Colonic mucosa (tissue), 4 donors: ENCODE data around the gene ARHGAP15. TPM values are rescaled to one million over a fixed set of nuclear protein-coding genes. Genes with fewer than 3 reads are reported as not detected.
A peak's percentile ranks its signal among the peaks of the same experiment; 100 is the strongest.

Source experiments
- DNase-seq: peaks from one replicate; pipeline ENCODE4 v3.0.0-alpha.2; 2020
- H3K27ac ChIP-seq: fragments of 200-600 bp; one replicate; pipeline ENCODE4 v1.8.0; 2021
- H3K27me3 ChIP-seq: fragments of 200-600 bp; one replicate; pipeline ENCODE4 v1.8.0; 2021
- H3K36me3 ChIP-seq: fragments of 200-600 bp; one replicate; pipeline ENCODE4 v1.8.0; 2021
- H3K4me1 ChIP-seq: fragments of 200-600 bp; one replicate; pipeline ENCODE4 v1.8.0; 2021; ENCODE audit warnings: mild to moderate bottlenecking
- H3K4me3 ChIP-seq: fragments of 200-600 bp; one replicate; pipeline ENCODE4 v1.8.0; 2021
- H3K9ac ChIP-seq, 2 donors: one replicate each; pipeline ENCODE4 v1.7.0; 2013; ENCODE audit warnings: control low read depth in 2 of 2, low read depth in 2 of 2, low read length in 2 of 2
- H3K9me3 ChIP-seq: fragments of 200-600 bp; one replicate; pipeline ENCODE4 v1.8.0; 2021
- CTCF ChIP-seq: fragments of 200-600 bp; IDR thresholded peaks from one replicate; pipeline ENCODE4 v1.8.0; 2022; ENCODE audit warnings: antibody characterized with exemption, mild to moderate bottlenecking
- intact Hi-C: fragments of 100-400 bp; cut with DNase I; formaldehyde crosslinking; loops from one replicate; pipeline ENCODE4 v1.14.1; 2022
- total RNA-seq, 2 donors: library from RNA; stranded (reverse); fragmentation: NEBNext Ultra II Directional in 1 of 2; extraction: Animal tissue kit (Norgen Biotek cat#: 25700) in 1 of 2; gene quantifications; one replicate each; pipeline ENCODE4 v1.2.1, GENCODE V29; 2021
- donor health status: healthy.
- donor health status: DM: no; HTN: no; CAD: no.
- donor health status: DM: no; HTN: no; CAD: no.

Gene ARHGAP15
- total RNA-seq, 2 donors from 2014 or later, result 1.6 to 3.7 TPM

- Histone ChIP-seq H3K27me3 (no peaks in the 10 kb centered on the region), H3K4me3 (no peak overlapping the region), H3K36me3 (no peaks in the 10 kb centered on the region), H3K4me1 (no peaks in the 10 kb centered on the region), H3K9me3 (no peaks in the 10 kb centered on the region), H3K27ac (no peak overlapping the region), H3K9ac (no peak overlapping the region)
- no peak for TF ChIP-seq CTCF
- intact Hi-C loops, result no loop called here
- no peak for DNase-seq
Observed at GRCh38 chr2:143505542-143505941, 376.3 kb downstream of the ARHGAP15 start.

GRCh38 chr2:143513081-143513480 is 383.9 kb downstream of the ARHGAP15 start:
- DNase-seq, result no peak
- Histone ChIP-seq H3K9me3 (no peaks in the 10 kb centered on the region), H3K27me3 (no peaks in the 10 kb centered on the region), H3K36me3 (no peaks in the 10 kb centered on the region), H3K4me1 (no peaks in the 10 kb centered on the region), H3K27ac (no peak overlapping the region), H3K9ac (no peak overlapping the region), H3K4me3 (no peak overlapping the region)
- intact Hi-C loops, result no loop called here
- peak; percentile 36 for TF ChIP-seq CTCF

GRCh38 chr2:143514413-143514812 is 385.2 kb downstream of the ARHGAP15 start:
- no peak overlapping the region for H3K27ac ChIP-seq
- no peaks in the 10 kb centered on the region for H3K4me1 ChIP-seq
- H3K36me3 ChIP-seq, result no peaks in the 10 kb centered on the region
- H3K27me3 ChIP-seq, result no peaks in the 10 kb centered on the region
- no peak for TF ChIP-seq CTCF
- DNase-seq, result no peak
- intact Hi-C loops, result no loop called here
- no peak overlapping the region for H3K9ac ChIP-seq
- no peaks in the 10 kb centered on the region for H3K9me3 ChIP-seq
- no peak overlapping the region for H3K4me3 ChIP-seq

GRCh38 chr2:143515318-143515717 is 386.1 kb downstream of the ARHGAP15 start:
- no peaks in the 10 kb centered on the region for H3K36me3 ChIP-seq
- no peak for TF ChIP-seq CTCF
- no peaks in the 10 kb centered on the region for H3K4me1 ChIP-seq
- H3K27me3 ChIP-seq, result no peaks in the 10 kb centered on the region
- DNase-seq, result no peak
- no peak overlapping the region for H3K4me3 ChIP-seq
- H3K9ac ChIP-seq, result no peak overlapping the region
- H3K27ac ChIP-seq, result no peak overlapping the region
- H3K9me3 ChIP-seq, result no peaks in the 10 kb centered on the region
- intact Hi-C loops, result no loop called here

- no peak for TF ChIP-seq CTCF
- intact Hi-C loops, result no loop called here
- H3K4me1 ChIP-seq, result no peaks in the 10 kb centered on the region
Observed at GRCh38 chr2:143519521-143519920, 390.3 kb downstream of the ARHGAP15 start.

GRCh38 chr2:143521396-143521795 is 392.2 kb downstream of the ARHGAP15 start:
- Histone ChIP-seq H3K36me3 (no peaks in the 10 kb centered on the region), H3K27me3 (no peaks in the 10 kb centered on the region), H3K27ac (no peak overlapping the region), H3K4me1 (no peaks in the 10 kb centered on the region), H3K9ac (no peak overlapping the region), H3K9me3 (no peaks in the 10 kb centered on the region), H3K4me3 (no peak overlapping the region)
- TF ChIP-seq CTCF, result no peak
- intact Hi-C loops, result no loop called here
- DNase-seq, result no peak

More at GRCh38 chr2:143519521-143519920, 390.3 kb downstream of the ARHGAP15 start:
- H3K4me3 ChIP-seq, result no peak overlapping the region
- H3K27ac ChIP-seq, result no peak overlapping the region
- no peak overlapping the region for H3K9ac ChIP-seq
- H3K36me3 ChIP-seq, result no peaks in the 10 kb centered on the region
- no peaks in the 10 kb centered on the region for H3K9me3 ChIP-seq
- no peaks in the 10 kb centered on the region for H3K27me3 ChIP-seq
- no peak for DNase-seq
